HEK293T (cell line): ENCODE data around the gene EVA1A.
A peak's percentile ranks its signal among the peaks of the same experiment; 100 is the strongest.

Experiments used
- CTCF ChIA-PET: fragments of 350-600 bp; formaldehyde crosslinking; extraction: SDS; loops from one replicate; lab custom pipeline; 2021; ENCODE audit warnings: antibody characterized with exemption, inconsistent platforms; lab: Yijun Ruan, JAX
- POLR2A ChIA-PET: fragments of 350-600 bp; formaldehyde crosslinking; extraction: SDS; loops from one replicate; lab custom pipeline; 2020; ENCODE audit warnings: antibody characterized with exemption, inconsistent platforms; lab: Yijun Ruan, JAX
- DNase-seq: peaks from one replicate; pipeline ENCODE4 v3.0.0; 2012; ENCODE audit warnings: mixed read lengths; ENCODE audit errors: extremely low spot score
- ARNT ChIP-seq: fragments of 450-650 bp; IDR thresholded peaks from 2 replicates; pipeline ENCODE4 v1.6.1; 2017; ENCODE audit warnings: mild to moderate bottlenecking
- BHLHE40 ChIP-seq: fragments of 450-650 bp; IDR thresholded peaks from 2 replicates; pipeline ENCODE4 v1.6.1; 2016; ENCODE audit warnings: mild to moderate bottlenecking, moderate library complexity, borderline replicate concordance
- CTBP1 ChIP-seq: fragments of 450-650 bp; IDR thresholded peaks from 2 replicates; pipeline ENCODE4 v1.6.1; 2016; ENCODE audit warnings: borderline replicate concordance
- ELF4 ChIP-seq: fragments of 450-650 bp; IDR thresholded peaks from 2 replicates; pipeline ENCODE4 v1.6.1; 2017; ENCODE audit warnings: antibody characterized with exemption
- FOXA1 ChIP-seq: fragments of 450-650 bp; IDR thresholded peaks from 2 replicates; pipeline ENCODE4 v1.6.1; 2016; ENCODE audit warnings: mild to moderate bottlenecking
- FOXK2 ChIP-seq: fragments of 450-650 bp; IDR thresholded peaks from 2 replicates; pipeline ENCODE4 v1.6.1; 2016; ENCODE audit warnings: mild to moderate bottlenecking
- FOXM1 ChIP-seq: fragments of 450-650 bp; IDR thresholded peaks from 2 replicates; pipeline ENCODE4 v1.6.1; 2017; ENCODE audit warnings: mild to moderate bottlenecking, borderline replicate concordance
- HDGF ChIP-seq: fragments of 450-650 bp; IDR thresholded peaks from 2 replicates; pipeline ENCODE4 v1.6.1; 2017; ENCODE audit warnings: antibody characterized with exemption, borderline replicate concordance
- L3MBTL2 ChIP-seq: fragments of 450-650 bp; conservative IDR thresholded peaks from 2 replicates; pipeline ENCODE4 v1.6.1; 2016; ENCODE audit warnings: mild to moderate bottlenecking
- LEF1 ChIP-seq: fragments of 450-650 bp; IDR thresholded peaks from 2 replicates; pipeline ENCODE4 v1.6.1; 2017; ENCODE audit warnings: mild to moderate bottlenecking, borderline replicate concordance
- NFRKB ChIP-seq: fragments of 450-650 bp; IDR thresholded peaks from 2 replicates; pipeline ENCODE4 v1.6.1; 2016; ENCODE audit warnings: mild to moderate bottlenecking, moderate library complexity
- PKNOX1 ChIP-seq: fragments of 450-650 bp; IDR thresholded peaks from 2 replicates; pipeline ENCODE4 v1.6.1; 2016
- SP1 ChIP-seq: fragments of 450-650 bp; IDR thresholded peaks from 2 replicates; pipeline ENCODE4 v1.6.1; 2017
- SUZ12 ChIP-seq: fragments of 450-650 bp; IDR thresholded peaks from 2 replicates; pipeline ENCODE4 v1.6.1; 2016; ENCODE audit warnings: mild to moderate bottlenecking
- TARDBP ChIP-seq: fragments of 450-650 bp; IDR thresholded peaks from 2 replicates; pipeline ENCODE4 v1.6.1; 2016
- ZNF384 ChIP-seq: fragments of 450-650 bp; IDR thresholded peaks from 2 replicates; pipeline ENCODE4 v1.6.1; 2016

EVA1A gene

DNA sequence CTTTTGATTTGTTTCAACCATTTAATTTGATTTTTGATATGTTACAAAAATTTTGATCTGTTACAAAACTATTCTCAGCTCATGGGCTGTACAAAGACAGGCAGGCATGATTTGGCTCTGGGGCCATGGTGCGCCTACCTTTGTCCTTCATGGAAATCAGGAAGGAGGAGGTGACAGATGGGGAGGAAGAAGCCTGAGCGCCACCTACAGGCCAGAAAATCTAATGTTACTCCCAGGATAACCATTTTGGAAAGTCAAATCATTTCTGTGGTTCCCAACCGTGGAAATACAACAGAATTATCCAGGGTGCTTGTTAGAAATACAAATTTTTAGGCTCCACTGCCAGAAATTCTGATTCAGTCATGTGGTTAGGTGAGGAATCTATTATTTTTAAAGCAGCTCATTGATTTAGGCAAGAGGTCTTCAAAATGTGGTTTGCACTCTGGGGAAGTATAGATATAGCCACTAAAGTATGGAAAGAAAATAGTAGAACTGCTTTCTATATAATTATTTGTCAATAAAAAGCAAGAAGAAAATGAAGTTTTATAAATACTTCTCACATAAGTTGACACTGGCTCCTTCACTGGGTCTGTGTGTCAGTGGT lies 93.9 kb downstream of the EVA1A start:
- CTCF ChIA-PET, result interaction anchor here (0.6 to 1.4 kb wide), 3 partner anchors 94 to 174 kb away, joined by 4 to 5 read pairs (median 5); partner anchors contain the start of gene EVA1A
- DNase-seq, result peak; percentile 63
- no peak for TF ChIP-seq SUZ12
- TF ChIP-seq L3MBTL2, result no peak
- POLR2A ChIA-PET, result no interaction called here

DNA sequence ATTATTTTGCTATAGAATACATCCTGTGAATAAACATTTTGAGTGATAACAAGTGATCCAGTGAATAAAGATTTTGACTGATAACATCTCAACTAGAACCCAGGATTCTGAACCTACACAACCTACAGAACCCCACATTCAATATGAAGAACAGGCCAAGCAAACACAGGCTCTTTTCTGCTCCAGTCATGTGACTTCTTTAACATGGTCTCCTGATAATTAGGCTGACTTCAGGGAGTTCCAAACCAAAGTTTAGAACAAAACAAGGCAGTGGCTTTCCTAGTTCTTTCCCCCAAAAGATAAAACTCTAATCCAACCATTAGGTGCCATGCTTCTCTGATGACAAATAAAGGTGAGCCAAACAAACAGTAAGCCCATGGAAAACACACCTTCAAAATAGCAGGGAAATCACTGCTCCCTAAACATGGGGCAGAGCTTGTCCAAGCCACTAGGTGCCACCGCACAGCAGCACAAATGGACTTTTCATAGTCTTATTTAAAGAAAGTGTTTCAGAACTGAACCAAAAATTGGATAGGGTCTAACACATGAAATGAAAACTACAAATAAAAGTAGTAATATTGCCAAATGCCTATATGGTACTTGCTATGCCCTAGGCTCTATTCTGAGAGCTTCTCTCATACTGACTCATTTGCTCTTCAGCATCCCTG lies 95.3 kb downstream of the EVA1A start:
- peak; percentile 12 for DNase-seq
- ChIA-PET CTCF (interaction anchor here (0.7 to 1.1 kb wide), 4 partner anchors 143 to 250 kb away, joined by 4 to 6 read pairs (median 5); no protein-coding TSS in a partner anchor), POLR2A (no interaction called here)
- no peak for TF ChIP-seq FOXK2
- TF ChIP-seq ARNT, result no peak
- no peak for TF ChIP-seq LEF1
- TF ChIP-seq L3MBTL2, result no peak

GRCh38 chr2:75464348-75464946 lies 96.3 kb downstream of the EVA1A start:
- DNase-seq, result peak; percentile 18
- POLR2A ChIA-PET, result no interaction called here
- CTCF ChIA-PET, result interaction anchor here (0.6 to 1.1 kb wide), 5 partner anchors 141 to 252 kb away, joined by 3 to 6 read pairs (median 5); no protein-coding TSS in a partner anchor
- TF ChIP-seq L3MBTL2 (no peak), LEF1 (no peak), TARDBP (no peak), ZNF384 (peak; percentile 43; the same call in 1 of the 2 replicates)

DNA sequence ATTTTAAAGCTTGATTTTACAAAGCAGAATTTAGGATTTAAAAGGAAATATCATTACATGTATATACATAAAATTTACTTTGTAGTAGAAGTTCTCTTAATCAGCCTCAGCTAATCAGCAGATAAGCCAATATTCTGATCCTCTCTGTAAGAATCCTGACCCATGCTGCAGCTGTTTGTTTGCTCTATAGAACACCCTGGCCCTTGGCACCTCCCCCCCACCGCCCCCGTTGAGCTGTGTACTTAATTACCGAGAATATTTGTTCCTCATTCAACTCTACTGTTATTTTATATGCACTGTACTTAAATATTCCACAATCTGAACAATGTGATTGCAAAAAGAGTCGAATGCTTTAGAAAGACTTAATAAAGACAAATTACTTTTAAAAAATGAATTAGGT lies 98.0 kb downstream of the EVA1A start:
- POLR2A ChIA-PET, result no interaction called here
- CTCF ChIA-PET, result no interaction called here
- TF ChIP-seq SP1 (no peak), BHLHE40 (no peak), CTBP1 (no peak), ARNT (no peak), SUZ12 (no peak), L3MBTL2 (no peak), NFRKB (no peak), FOXK2 (no peak), TARDBP (no peak), LEF1 (no peak), ELF4 (no peak), ZNF384 (no peak), HDGF (no peak), FOXM1 (no peak), FOXA1 (no peak), PKNOX1 (no peak)
- DNase-seq, result no peak

DNA sequence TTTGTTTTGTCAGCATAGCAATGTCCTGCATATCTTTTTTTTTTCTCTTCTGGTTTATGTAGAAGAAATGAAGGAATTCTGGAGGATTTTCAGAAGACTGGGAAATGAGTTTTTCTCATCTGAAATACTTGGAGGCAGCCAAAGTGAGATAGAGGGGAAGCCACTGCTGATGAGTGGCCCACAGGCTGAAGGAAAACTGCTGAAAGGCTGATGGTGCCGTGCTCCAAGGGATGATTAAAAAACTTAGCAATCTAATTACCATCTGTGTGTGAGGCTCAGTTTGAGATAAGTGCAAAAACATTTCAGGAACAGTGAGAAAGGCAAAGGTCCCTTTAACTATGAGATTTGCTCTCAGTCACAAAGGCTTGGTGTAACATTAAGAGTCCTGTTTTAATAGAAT lies 98.5 kb downstream of the EVA1A start:
- no peak for DNase-seq
- POLR2A ChIA-PET, result no interaction called here

GRCh38 chr2:75460630-75461029 lies 100.1 kb downstream of the EVA1A start:
- TF ChIP-seq L3MBTL2, result no peak
- no peak for TF ChIP-seq ZNF384
- TF ChIP-seq ARNT, result no peak
- no peak for TF ChIP-seq FOXA1
- no peak for TF ChIP-seq FOXM1
- no peak for TF ChIP-seq LEF1
- DNase-seq, result no peak
- POLR2A ChIA-PET, result no interaction called here
- CTCF ChIA-PET, result no interaction called here

More for the DNA sequence above, 98.5 kb downstream of the EVA1A start:
- CTCF ChIA-PET, result no interaction called here
- TF ChIP-seq SP1 (no peak), BHLHE40 (no peak), ELF4 (no peak), L3MBTL2 (no peak), TARDBP (no peak), LEF1 (no peak), FOXM1 (no peak), HDGF (no peak), NFRKB (no peak), CTBP1 (no peak), SUZ12 (no peak), FOXA1 (no peak)

- no peak for DNase-seq
- no peak for TF ChIP-seq LEF1
- TF ChIP-seq L3MBTL2, result no peak
- TF ChIP-seq SP1, result no peak
- no peak for TF ChIP-seq CTBP1
- no peak for TF ChIP-seq ELF4
- no peak for TF ChIP-seq FOXK2
- TF ChIP-seq ZNF384, result no peak
- no peak for TF ChIP-seq TARDBP
- TF ChIP-seq FOXM1, result no peak
- no peak for TF ChIP-seq SUZ12
- CTCF ChIA-PET, result no interaction called here
- POLR2A ChIA-PET, result no interaction called here
Observed at GRCh38 chr2:75459565-75460310, 101.0 kb downstream of the EVA1A start.
